Keratinocyte (primary cell): ENCODE results near the gene NCAM2. TPM values are rescaled to one million over a fixed set of nuclear protein-coding genes. Genes with fewer than 3 reads are reported as not detected.

Experiments used
- DNase-seq: peaks from one replicate; pipeline ENCODE4 v3.0.0-alpha.2; 2011; ENCODE audit warnings: low read depth, missing footprints, low spot score
- FAIRE-seq: peaks from 2 replicates; lab custom pipeline; 2011; peaks lifted over from hg19 to GRCh38; lab: Jason Lieb, UNC
- H2AFZ ChIP-seq: 2 replicates; pipeline ENCODE4 v1.6.0; 2012; ENCODE audit warnings: low read length, control low read depth, inconsistent platforms; ENCODE audit not compliant: control insufficient read depth
- H3K27ac ChIP-seq: 2 replicates; pipeline ENCODE4 v1.5.1; 2011; ENCODE audit warnings: low read length; ENCODE audit not compliant: control insufficient read depth, insufficient read depth
- H3K27me3 ChIP-seq: 3 replicates; pipeline ENCODE4 v1.6.0; 2011; ENCODE audit warnings: low read length; ENCODE audit not compliant: control insufficient read depth, insufficient read depth; ENCODE audit errors: extremely low read depth
- H3K36me3 ChIP-seq, 2 experiments: 2 replicates in 1 of 2; 3 replicates in 1 of 2; pipeline ENCODE4 v1.5.1; 2011; ENCODE audit warnings: low read length in 2 of 2, mild to moderate bottlenecking in 1 of 2; ENCODE audit not compliant: control insufficient read depth in 2 of 2, insufficient read depth in 2 of 2; ENCODE audit errors: extremely low read depth in 1 of 2
- H3K4me1 ChIP-seq: 3 replicates; pipeline ENCODE4 v1.5.1; 2011; ENCODE audit warnings: low read length; ENCODE audit not compliant: control insufficient read depth, insufficient read depth; ENCODE audit errors: extremely low read depth
- H3K4me2 ChIP-seq: 3 replicates; pipeline ENCODE4 v1.6.0; 2011; ENCODE audit warnings: low read depth, low read length; ENCODE audit not compliant: control insufficient read depth, insufficient read depth; ENCODE audit errors: extremely low read depth
- H3K4me3 ChIP-seq, 3 experiments: fragments of 200-600 bp in 1 of 3; sonication (generic) in 1 of 3; 2 replicates in 2 of 3; 3 replicates in 1 of 3; pipeline ENCODE4 v1.5.1; 2011 to 2016; ENCODE audit warnings: low read length in 3 of 3, mild to moderate bottlenecking in 3 of 3, control low read depth in 2 of 3, inconsistent platforms in 1 of 3, low read depth in 1 of 3, mixed read lengths in 1 of 3, mixed run types in 1 of 3, moderate library complexity in 1 of 3; ENCODE audit not compliant: control insufficient read depth in 2 of 3, insufficient read depth in 2 of 3; ENCODE audit errors: extremely low read depth in 1 of 3
- H3K79me2 ChIP-seq: 2 replicates; pipeline ENCODE4 v1.6.0; 2012; ENCODE audit warnings: low read length; ENCODE audit not compliant: control insufficient read depth, insufficient read depth
- H3K9ac ChIP-seq: 3 replicates; pipeline ENCODE4 v1.6.0; 2011; ENCODE audit warnings: low read length; ENCODE audit not compliant: control insufficient read depth, insufficient read depth; ENCODE audit errors: extremely low read depth
- H3K9me1 ChIP-seq: 3 replicates; pipeline ENCODE4 v1.6.0; 2011; ENCODE audit warnings: low read length; ENCODE audit not compliant: control insufficient read depth, insufficient read depth; ENCODE audit errors: extremely low read depth
- H3K9me3 ChIP-seq: 2 replicates; pipeline ENCODE4 v1.5.1; 2012; ENCODE audit warnings: low read depth, low read length; ENCODE audit not compliant: control insufficient read depth
- H4K20me1 ChIP-seq: 3 replicates; pipeline ENCODE4 v1.6.0; 2011; ENCODE audit warnings: low read length; ENCODE audit not compliant: control insufficient read depth, insufficient read depth; ENCODE audit errors: extremely low read depth
- CTCF ChIP-seq, 3 experiments: IDR thresholded peaks in 1 of 3; conservative IDR thresholded peaks in 1 of 3; optimal IDR thresholded peaks in 1 of 3; 2 replicates in 2 of 3; 3 replicates in 1 of 3; pipeline versions ENCODE3 to v1.5.1; 2011; ENCODE audit warnings: low read length in 3 of 3, mild to moderate bottlenecking in 3 of 3, moderate library complexity in 2 of 3, control low read depth in 1 of 3, inconsistent platforms in 1 of 3; ENCODE audit not compliant: insufficient read depth in 2 of 3; ENCODE audit errors: extremely low read depth in 1 of 3
- EZH2 ChIP-seq: IDR thresholded peaks from one replicate; pipeline ENCODE4 v1.6.1; 2012; ENCODE audit warnings: inconsistent platforms, mild to moderate bottlenecking, low read length, moderate library complexity
- dilution Hi-C: fragments of 300-500 bp; cut with MboI; formaldehyde crosslinking; loops from one replicate; pipeline ENCODE4 v1.7.0; 2020; ENCODE audit warnings: low sequenced_read_pairs; ENCODE audit not compliant: extremely low pct_ligation_motif_present
- polyA plus RNA-seq, 5 experiments: library from polyadenylated mRNA; depleted of rRNA in 3 of 5; stranded (reverse) in 3 of 5; stranded (forward) in 1 of 5; unstranded in 1 of 5; fragments of >200 nt; gene quantifications; 1 replicate in 1 of 5; 2 replicates in 3 of 5; 3 replicates in 1 of 5; pipeline versions ENCODE4 v1.2.1 to v1.2.3, GENCODE V29; 2011 to 2012; ENCODE audit warnings: missing spikeins in 2 of 5, low read depth in 1 of 5, low replicate concordance in 1 of 5

The NCAM2 gene
- polyA plus RNA-seq, 1 donor (not counting 4 experiments of a cell fraction or from before 2014, with no cell fraction given) = 0.16 TPM

- no peak overlapping the region for H3K9ac ChIP-seq
- no peak overlapping the region for H2AFZ ChIP-seq
- no peaks in the 10 kb centered on the region for H3K27me3 ChIP-seq
- TF ChIP-seq CTCF (optimal IDR thresholded peaks at IDR 0.05 in 1 of 3, IDR thresholded peaks at IDR 0.05 in 1 of 3, conservative IDR thresholded peaks at IDR 0.05 in 1 of 3; ENCODE audit: extremely low read depth in 1 of 3, insufficient read depth in 2 of 3, low read length in 3 of 3) (no peak), EZH2 (no peak)
- no peak overlapping the region for H3K4me2 ChIP-seq
- no peaks in the 10 kb centered on the region for H4K20me1 ChIP-seq
- no peak for DNase-seq
- no peak overlapping the region for H3K4me3 ChIP-seq
- no peaks in the 10 kb centered on the region for H3K4me1 ChIP-seq
- H3K9me1 ChIP-seq = no peaks in the 10 kb centered on the region
- H3K9me3 ChIP-seq = no peaks in the 10 kb centered on the region
- no peak overlapping the region for H3K27ac ChIP-seq
- no peaks in the 10 kb centered on the region for H3K79me2 ChIP-seq
- no peak for FAIRE-seq
- dilution Hi-C loops = no loop called here
- no peaks in the 10 kb centered on the region for H3K36me3 ChIP-seq
Measured at GRCh38 chr21:21122680-21123079, 124.5 kb downstream of the NCAM2 start.

- Histone ChIP-seq H3K4me1 (no peaks in the 10 kb centered on the region), H2AFZ (no peak overlapping the region), H3K27ac (no peak overlapping the region), H4K20me1 (no peaks in the 10 kb centered on the region), H3K4me2 (no peak overlapping the region), H3K4me3 (no peak overlapping the region), H3K9ac (no peak overlapping the region), H3K79me2 (no peaks in the 10 kb centered on the region), H3K36me3 (no peaks in the 10 kb centered on the region), H3K27me3 (no peaks in the 10 kb centered on the region), H3K9me1 (no peaks in the 10 kb centered on the region), H3K9me3 (no peaks in the 10 kb centered on the region)
- dilution Hi-C loops = no loop called here
- no peak for DNase-seq
- no peak for TF ChIP-seq EZH2
- TF ChIP-seq CTCF (optimal IDR thresholded peaks at IDR 0.05 in 1 of 3, IDR thresholded peaks at IDR 0.05 in 1 of 3, conservative IDR thresholded peaks at IDR 0.05 in 1 of 3; ENCODE audit: extremely low read depth in 1 of 3, insufficient read depth in 2 of 3, low read length in 3 of 3) = no peak
- no peak for FAIRE-seq
Measured at GRCh38 chr21:21132390-21132789, 134.2 kb downstream of the NCAM2 start.
